ENCODE measurements around the gene NPAT.

DNA sequence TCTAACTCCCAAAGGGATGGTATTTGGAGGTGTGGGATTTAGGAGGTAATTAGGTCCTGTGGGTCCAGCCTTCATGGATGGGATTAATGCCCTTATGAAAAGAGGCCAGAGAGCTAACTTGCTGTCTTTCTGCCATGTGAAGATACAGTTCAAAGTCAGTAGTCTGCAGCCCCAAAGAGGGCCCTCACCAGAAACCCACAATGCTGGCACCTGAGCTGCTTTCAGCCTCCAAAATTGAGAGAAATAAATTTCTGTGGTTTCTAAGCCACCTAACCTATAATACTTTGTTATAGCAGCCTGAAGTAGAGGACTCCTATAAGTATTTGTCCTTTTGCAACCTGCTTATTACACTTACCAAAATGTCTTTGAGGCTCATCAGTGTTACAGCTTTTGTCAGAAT is 16.6 kb upstream of the NPAT start:
- TF ChIP-seq CTCF (IDR thresholded peaks at IDR 0.05; ENCODE audit: poor library complexity) (no peak), EZH2 (IDR thresholded peaks at IDR 0.05; ENCODE audit: borderline replicate concordance) (no peak), EZH2phosphoT487 (IDR thresholded peaks at IDR 0.05; ENCODE audit: low read depth, severe bottlenecking, unreplicated experiment) (no peak)

Data from hepatocyte (in vitro differentiated cells).